Spleen (tissue), 11 donors: Measurements from ENCODE around the gene OXCT2. TPM values are rescaled to one million over a fixed set of nuclear protein-coding genes. Genes with fewer than 3 reads are reported as not detected.
"Not testable (repeated sequence)": the region's sequence is repeated elsewhere in the genome, so short reads cannot be mapped to it uniquely, and the experiment has no call there.

Source experiments
- DNase-seq: peaks from one replicate; pipeline ENCODE4 v3.0.0-alpha.2; 2020
- H3K27ac ChIP-seq, 8 donors: fragments of 200-600 bp; sonication (generic) in 7 of 8; 1 replicate in 4 of 8; 2 replicates in 4 of 8; pipeline versions ENCODE4 v1.5.0 to v1.8.0; 2016 to 2021; ENCODE audit warnings: inconsistent platforms in 4 of 8, mild to moderate bottlenecking in 4 of 8, moderate library complexity in 1 of 8
- H3K27me3 ChIP-seq, 7 donors: fragments of 200-600 bp; sonication (generic) in 6 of 7; replicated peaks in 1 of 7; 1 replicate in 4 of 7; 2 replicates in 3 of 7; pipeline versions ENCODE4 v1.5.0 to v1.8.0; 2016 to 2021; ENCODE audit warnings: inconsistent platforms in 3 of 7, mild to moderate bottlenecking in 1 of 7
- H3K36me3 ChIP-seq, 6 donors: fragments of 200-600 bp; sonication (generic) in 5 of 6; 1 replicate in 4 of 6; 2 replicates in 2 of 6; pipeline versions ENCODE4 v1.5.0 to v1.8.0; 2016 to 2021; ENCODE audit warnings: inconsistent platforms in 2 of 6
- H3K4me1 ChIP-seq, 6 donors: fragments of 200-600 bp; sonication (generic) in 5 of 6; 1 replicate in 3 of 6; 2 replicates in 3 of 6; pipeline versions ENCODE4 v1.5.0 to v1.8.0; 2016 to 2021; ENCODE audit warnings: inconsistent platforms in 3 of 6
- H3K4me3 ChIP-seq, 8 donors: fragments of 200-600 bp; sonication (generic) in 7 of 8; 1 replicate in 4 of 8; 2 replicates in 4 of 8; pipeline versions ENCODE4 v1.5.0 to v1.8.0; 2016 to 2021; ENCODE audit warnings: inconsistent platforms in 4 of 8, mild to moderate bottlenecking in 4 of 8, moderate library complexity in 2 of 8
- H3K9me3 ChIP-seq, 8 donors: fragments of 200-600 bp; sonication (generic) in 7 of 8; 1 replicate in 4 of 8; 2 replicates in 4 of 8; pipeline versions ENCODE4 v1.5.0 to v1.8.0; 2016 to 2021; ENCODE audit warnings: inconsistent platforms in 4 of 8
- POLR2A ChIP-seq, 3 donors: fragments of 450-650 bp; IDR thresholded peaks; one replicate each; pipeline ENCODE4 v1.5.1; 2017; ENCODE audit warnings: antibody characterized with exemption in 3 of 3, mild to moderate bottlenecking in 1 of 3
- POLR2AphosphoS5 ChIP-seq, 3 donors: sonication (generic); formaldehyde crosslinking; IDR thresholded peaks; one replicate each; pipeline ENCODE4 v1.5.1; 2017; ENCODE audit warnings: antibody characterized with exemption in 3 of 3
- WGBS, 5 donors: extraction: QIAGEN DNeasy Blood & Tissue Kit in 3 of 5; methylation state at CpG; one replicate each; pipeline versions ENCODE4 v1.1.5 to v1.1.7; 2013 to 2018; 5-methylcytosine and 5-hydroxymethylcytosine counted together
- intact Hi-C: fragments of 100-400 bp; cut with DNase I; formaldehyde crosslinking; loops from one replicate; pipeline ENCODE4 v1.15.0; 2023; ENCODE audit warnings: low total_unique reads
- polyA plus RNA-seq, 3 donors: library from polyadenylated mRNA; stranded (reverse); fragments of 200-250 nt; gene quantifications; one replicate each; pipeline ENCODE4 v1.2.1, GENCODE V29; 2013
- total RNA-seq, 7 donors: library from RNA; depleted of rRNA in 3 of 7; stranded (reverse); fragments of >200 nt in 3 of 7; fragmentation: NEBNext Ultra II Directional in 4 of 7; extraction: Animal tissue kit (Norgen Biotek cat#: 25700) in 4 of 7; gene quantifications; one replicate each; pipeline versions ENCODE4 v1.1.0 to v1.2.1, GENCODE V29; 2016 to 2021
- TF ChIP-seq, protein P1 (sequence below), 11 experiments: fragments of 200-600 bp in 7 of 11; fragments of 450-650 bp in 4 of 11; sonication (generic) in 4 of 11; IDR thresholded peaks in 8 of 11; conservative IDR thresholded peaks in 3 of 11; 1 replicate in 7 of 11; 2 replicates in 4 of 11; pipeline versions ENCODE4 v1.4.0 to v1.8.0; 2016 to 2021; ENCODE audit warnings: antibody characterized with exemption in 11 of 11, inconsistent platforms in 4 of 11, mild to moderate bottlenecking in 1 of 11
- donor health status: healthy with polysubstance abuse.
- donor health status: DM: no; HTN: no; CAD: no; lungs with moderate emphysema.
- donor health status: DM: no; HTN: no; CAD: no.
- donor health status: Bipolar disorder and iron deficiency.
- donor health status: healthy.
- donor health status: DM: no; HTN: no; CAD: no.
- donor health status: DM: yes; HTN: yes; CAD: no.

Gene OXCT2
- total and polyA plus RNA-seq, 10 donors: 0.35 to 3.8 (median 1.2) TPM

DNA sequence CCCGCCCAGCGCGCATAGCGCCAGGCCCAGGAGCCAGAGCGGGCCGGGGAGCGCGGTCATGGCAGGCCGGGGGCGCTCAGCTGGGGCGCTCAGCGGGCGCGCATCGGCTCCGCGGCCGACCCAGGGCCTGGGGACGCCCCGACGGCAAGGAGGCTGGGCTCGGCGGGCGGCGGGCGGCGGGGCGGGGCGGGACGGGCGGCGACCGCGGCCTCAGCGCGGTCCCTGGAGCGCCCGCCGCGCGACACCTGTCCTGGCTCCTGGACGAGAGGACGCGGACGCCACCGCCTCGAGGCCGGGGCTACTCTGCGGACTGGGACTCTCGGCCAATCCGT lies 17.2 kb upstream of the OXCT2 start:
- H3K27ac ChIP-seq: peak overlapping the region in 4 of 8 donors; percentile 64 to 82 (median 76)
- intact Hi-C loops: no loop called here
- peaks cover 0 to 32% (median 11%) of the 10 kb centered on the region in 6 donors for H3K4me1 ChIP-seq
- DNase-seq: no peak
- no peaks in the 10 kb centered on the region for H3K9me3 ChIP-seq
- H3K27me3 ChIP-seq: peaks cover 0 to 47% (median 13%) of the 10 kb centered on the region in 7 donors
- H3K4me3 ChIP-seq: peak overlapping the region; percentile 37 to 87 (median 64)
- H3K36me3 ChIP-seq: no peaks in the 10 kb centered on the region
- TF ChIP-seq POLR2A (IDR thresholded peaks at IDR 0.05) (no peak), POLR2AphosphoS5 (IDR thresholded peaks at IDR 0.05) (no peak)
- TF ChIP-seq, protein P1, sequence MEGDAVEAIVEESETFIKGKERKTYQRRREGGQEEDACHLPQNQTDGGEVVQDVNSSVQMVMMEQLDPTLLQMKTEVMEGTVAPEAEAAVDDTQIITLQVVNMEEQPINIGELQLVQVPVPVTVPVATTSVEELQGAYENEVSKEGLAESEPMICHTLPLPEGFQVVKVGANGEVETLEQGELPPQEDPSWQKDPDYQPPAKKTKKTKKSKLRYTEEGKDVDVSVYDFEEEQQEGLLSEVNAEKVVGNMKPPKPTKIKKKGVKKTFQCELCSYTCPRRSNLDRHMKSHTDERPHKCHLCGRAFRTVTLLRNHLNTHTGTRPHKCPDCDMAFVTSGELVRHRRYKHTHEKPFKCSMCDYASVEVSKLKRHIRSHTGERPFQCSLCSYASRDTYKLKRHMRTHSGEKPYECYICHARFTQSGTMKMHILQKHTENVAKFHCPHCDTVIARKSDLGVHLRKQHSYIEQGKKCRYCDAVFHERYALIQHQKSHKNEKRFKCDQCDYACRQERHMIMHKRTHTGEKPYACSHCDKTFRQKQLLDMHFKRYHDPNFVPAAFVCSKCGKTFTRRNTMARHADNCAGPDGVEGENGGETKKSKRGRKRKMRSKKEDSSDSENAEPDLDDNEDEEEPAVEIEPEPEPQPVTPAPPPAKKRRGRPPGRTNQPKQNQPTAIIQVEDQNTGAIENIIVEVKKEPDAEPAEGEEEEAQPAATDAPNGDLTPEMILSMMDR (IDR thresholded peaks at IDR 0.05 in 8 of 11, conservative IDR thresholded peaks at IDR 0.05 in 3 of 11): no peak
- 0 to 6% (median 5%) methylated on average over 5 to 51 of the region's 51 CpGs; no CpG with 5 or more reads in 1 of the 5 donors for WGBS, 5 donors

DNA sequence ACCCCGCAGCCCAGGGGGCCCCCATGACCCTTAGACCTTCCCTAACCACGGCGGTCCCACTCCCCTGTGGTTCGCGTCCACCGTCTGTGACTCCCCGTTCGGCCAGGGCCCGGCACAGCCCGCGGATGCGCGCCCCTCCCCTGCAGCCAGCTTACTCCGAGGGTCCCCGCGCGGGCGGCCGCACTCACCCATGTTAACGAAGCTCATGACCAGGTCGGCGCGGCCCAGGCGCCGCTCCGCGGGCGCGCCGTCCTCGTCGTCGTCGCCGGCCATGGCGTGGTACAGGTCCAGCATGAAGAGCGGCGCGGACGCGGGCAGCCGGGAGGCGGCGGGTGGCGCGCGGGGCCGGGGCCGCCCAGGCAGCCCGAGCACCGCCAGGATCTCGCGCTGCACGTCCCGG lies 16.8 kb upstream of the OXCT2 start:
- H3K36me3 ChIP-seq, DNase-seq, H3K9me3 ChIP-seq, intact Hi-C loops, H3K27ac ChIP-seq: not testable (repeated sequence)
- H3K27me3 ChIP-seq: peaks cover 0 to 47% (median 13%) of the 10 kb centered on the region in 7 donors
- H3K4me3 ChIP-seq: peak overlapping the region in 4 of 8 donors; percentile 68 to 87 (median 72)
- WGBS, 5 donors: 4 to 23% (median 14%) methylated on average over 26 to 54 of the region's 55 CpGs
- H3K4me1 ChIP-seq: peaks cover 0 to 28% (median 11%) of the 10 kb centered on the region in 6 donors

DNA sequence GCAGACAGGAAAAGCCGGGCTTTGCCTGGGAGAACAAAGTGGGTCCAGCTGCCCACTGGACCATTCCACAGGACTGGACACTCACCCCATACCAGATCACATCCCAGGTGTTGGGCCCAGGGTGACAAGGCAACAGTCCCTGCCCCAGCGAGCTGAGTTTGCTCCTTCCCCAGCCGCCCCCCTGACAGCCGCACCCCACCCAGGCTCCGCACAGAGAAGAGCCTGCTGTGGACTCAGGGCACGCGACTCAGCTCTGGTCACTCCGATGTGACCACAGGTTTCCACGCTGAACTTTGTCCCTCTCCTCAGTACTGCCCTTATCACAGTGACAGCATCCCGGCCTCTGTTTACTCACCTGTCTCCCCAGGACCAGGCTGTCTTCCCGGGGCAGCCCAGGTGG lies 16.3 kb upstream of the OXCT2 start:
- peaks cover 0 to 47% (median 13%) of the 10 kb centered on the region in 7 donors for H3K27me3 ChIP-seq
- no peak for DNase-seq
- no peak for TF ChIP-seq POLR2AphosphoS5 (IDR thresholded peaks at IDR 0.05)
- TF ChIP-seq POLR2A (IDR thresholded peaks at IDR 0.05): no peak
- TF ChIP-seq, protein P1 (IDR thresholded peaks at IDR 0.05 in 8 of 11, conservative IDR thresholded peaks at IDR 0.05 in 3 of 11): no peak

DNA sequence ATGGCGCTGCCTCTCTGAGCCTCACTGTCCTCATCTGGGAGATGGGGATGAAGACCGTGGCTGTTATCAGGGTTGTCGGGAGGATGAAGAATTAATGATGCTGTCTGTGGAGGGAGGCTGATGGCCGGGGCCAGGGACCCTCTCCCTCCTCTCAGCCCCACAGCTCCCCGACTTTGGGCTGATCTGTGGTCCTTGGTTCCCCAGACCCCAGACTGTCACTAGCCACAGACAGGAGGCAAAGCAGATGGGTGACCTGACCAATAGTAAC lies 15.9 kb upstream of the OXCT2 start:
- H3K9me3 ChIP-seq, H3K4me3 ChIP-seq, H3K36me3 ChIP-seq, DNase-seq, intact Hi-C loops, H3K27ac ChIP-seq: not testable (repeated sequence)
- peaks cover 0 to 46% (median 13%) of the 10 kb centered on the region in 7 donors for H3K27me3 ChIP-seq
- 86 to 95% (median 91%) methylated on average over 1 to 5 of the region's 5 CpGs for WGBS, 5 donors
- peaks cover 0 to 28% (median 11%) of the 10 kb centered on the region in 6 donors for H3K4me1 ChIP-seq

More for the DNA sequence above, 16.3 kb upstream of the OXCT2 start:
- H3K4me1 ChIP-seq: peaks cover 0 to 28% (median 11%) of the 10 kb centered on the region in 6 donors
- 71 to 78% (median 73%) methylated on average over 11 of the region's 11 CpGs for WGBS, 5 donors
- peak overlapping the region in 2 of 8 donors; percentile 69 to 87 for H3K4me3 ChIP-seq
- intact Hi-C loops: no loop called here
- no peaks in the 10 kb centered on the region for H3K9me3 ChIP-seq
- no peak overlapping the region for H3K27ac ChIP-seq
- no peaks in the 10 kb centered on the region for H3K36me3 ChIP-seq

DNA sequence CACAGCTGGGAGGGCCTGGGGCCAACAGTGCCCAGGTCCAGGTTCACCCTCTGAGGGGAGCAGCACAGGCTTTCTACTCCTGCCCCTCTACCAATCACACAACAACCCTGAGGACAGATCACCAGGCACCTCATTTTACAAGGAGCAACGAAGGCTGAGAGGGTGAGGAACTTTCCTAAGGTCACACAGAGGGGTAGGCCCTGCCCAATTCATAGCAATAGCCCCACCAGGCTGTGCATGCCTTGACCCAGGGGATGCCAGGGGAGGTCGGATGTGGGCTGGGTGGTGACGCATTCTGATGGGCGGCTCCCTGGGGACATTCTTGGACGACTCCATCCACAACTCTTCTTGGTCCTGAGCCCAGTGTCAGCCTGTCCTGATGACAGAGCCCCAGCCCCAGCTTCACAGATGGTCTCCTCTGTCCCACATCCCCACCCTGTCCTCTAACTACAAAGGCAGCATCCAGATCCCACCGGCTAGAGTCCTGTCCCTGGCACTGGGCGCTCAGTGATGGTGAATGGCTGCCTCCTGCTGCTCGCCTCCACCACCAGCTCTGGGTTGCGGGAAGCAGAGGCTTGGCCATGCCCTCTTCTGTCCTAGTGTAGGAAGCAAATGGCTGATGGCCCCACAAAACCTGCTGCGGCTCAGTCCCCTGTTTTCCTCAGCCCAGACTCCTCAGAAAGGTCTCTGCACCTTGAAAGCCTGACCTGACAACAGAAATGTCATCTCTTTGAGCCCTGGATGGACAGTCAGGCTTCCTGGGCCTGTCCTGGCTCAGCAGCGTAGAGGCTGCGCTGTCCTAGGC lies 15.4 kb upstream of the OXCT2 start:
- H3K4me3 ChIP-seq, H3K36me3 ChIP-seq, DNase-seq, H3K27ac ChIP-seq, intact Hi-C loops, H3K9me3 ChIP-seq: not testable (repeated sequence)
- 84 to 98% (median 95%) methylated on average over 7 to 10 of the region's 12 CpGs for WGBS, 5 donors
- Histone ChIP-seq H3K4me1 (peaks cover 0 to 28% (median 11%) of the 10 kb centered on the region in 6 donors), H3K27me3 (peaks cover 0 to 41% (median 13%) of the 10 kb centered on the region in 7 donors)

DNA sequence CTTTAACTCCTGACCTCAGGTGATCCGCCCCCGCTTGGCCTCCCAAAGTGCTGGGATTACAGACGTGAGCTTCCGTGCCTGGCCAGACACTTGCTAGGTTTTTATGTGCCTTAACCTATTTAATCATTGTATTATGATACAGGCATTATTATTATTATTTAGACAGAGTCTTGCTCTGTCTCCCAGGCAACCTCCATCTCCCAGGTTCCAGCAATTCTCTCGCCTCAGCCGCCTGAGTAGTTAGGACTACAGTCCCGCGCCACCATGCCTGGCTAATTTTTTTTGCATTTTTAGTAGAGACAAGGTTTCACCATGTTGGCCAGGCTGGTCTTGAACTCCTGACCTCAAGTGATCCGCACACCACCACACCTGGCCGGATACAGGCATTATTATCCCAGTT lies 11.5 kb upstream of the OXCT2 start:
- H3K9me3 ChIP-seq, intact Hi-C loops, H3K4me1 ChIP-seq, DNase-seq, H3K36me3 ChIP-seq, H3K4me3 ChIP-seq, H3K27ac ChIP-seq: not testable (repeated sequence)
- 88 to 97% (median 93%) methylated on average over 10 of the region's 10 CpGs for WGBS, 5 donors
- peaks cover 0 to 15% (median 7%) of the 10 kb centered on the region in 7 donors for H3K27me3 ChIP-seq
